A549 (cell line): ENCODE results near the gene PCDH1.

Experiments used
- POLR2AphosphoS2 ChIP-seq: conservative IDR thresholded peaks from 2 replicates; pipeline ENCODE4 v1.6.1; 2012; ENCODE audit warnings: low read length, improper control_type of control experiment, inconsistent platforms
- RFX5 ChIP-seq: fragments of 450-650 bp; IDR thresholded peaks from 2 replicates; pipeline ENCODE4 v1.7.1; 2014; ENCODE audit warnings: antibody characterized with exemption, mild to moderate bottlenecking, moderate library complexity
- TP53 ChIP-seq: fragments of 250-450 bp; sonication (Bioruptor Pico); IDR thresholded peaks from 2 replicates; pipeline ENCODE4 v1.5.0; 2021; ENCODE audit warnings: mild to moderate bottlenecking, moderate library complexity
- TF ChIP-seq, protein P1 (sequence below): fragments of >200 bp; sonication (Bioruptor Twin); formaldehyde crosslinking; IDR thresholded peaks from 3 replicates; pipeline ENCODE4 v1.5.1; 2016

DNA sequence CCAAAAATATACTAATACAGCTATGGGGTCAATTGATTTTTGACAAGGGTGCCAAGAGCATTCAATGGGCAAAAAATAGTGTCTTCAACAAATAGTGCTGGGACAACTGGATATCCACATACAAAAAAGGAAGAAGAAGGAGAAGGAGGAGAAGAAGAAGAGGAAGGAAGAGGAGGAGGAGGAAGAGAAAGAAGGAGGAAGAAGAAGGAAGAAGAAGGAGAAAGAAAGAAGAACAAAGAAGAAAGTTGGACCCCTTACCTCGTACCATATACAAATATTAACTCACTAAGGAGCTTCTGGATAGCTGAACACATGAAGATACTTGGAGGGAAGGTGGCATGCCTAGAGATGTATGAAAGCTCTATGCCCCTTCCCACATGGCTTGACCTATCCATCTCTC, 28.3 kb upstream of the PCDH1 start:
- TF ChIP-seq POLR2AphosphoS2: no peak
- no peak for TF ChIP-seq TP53 (CRISPR knock-in tag)
- TF ChIP-seq, protein P1, sequence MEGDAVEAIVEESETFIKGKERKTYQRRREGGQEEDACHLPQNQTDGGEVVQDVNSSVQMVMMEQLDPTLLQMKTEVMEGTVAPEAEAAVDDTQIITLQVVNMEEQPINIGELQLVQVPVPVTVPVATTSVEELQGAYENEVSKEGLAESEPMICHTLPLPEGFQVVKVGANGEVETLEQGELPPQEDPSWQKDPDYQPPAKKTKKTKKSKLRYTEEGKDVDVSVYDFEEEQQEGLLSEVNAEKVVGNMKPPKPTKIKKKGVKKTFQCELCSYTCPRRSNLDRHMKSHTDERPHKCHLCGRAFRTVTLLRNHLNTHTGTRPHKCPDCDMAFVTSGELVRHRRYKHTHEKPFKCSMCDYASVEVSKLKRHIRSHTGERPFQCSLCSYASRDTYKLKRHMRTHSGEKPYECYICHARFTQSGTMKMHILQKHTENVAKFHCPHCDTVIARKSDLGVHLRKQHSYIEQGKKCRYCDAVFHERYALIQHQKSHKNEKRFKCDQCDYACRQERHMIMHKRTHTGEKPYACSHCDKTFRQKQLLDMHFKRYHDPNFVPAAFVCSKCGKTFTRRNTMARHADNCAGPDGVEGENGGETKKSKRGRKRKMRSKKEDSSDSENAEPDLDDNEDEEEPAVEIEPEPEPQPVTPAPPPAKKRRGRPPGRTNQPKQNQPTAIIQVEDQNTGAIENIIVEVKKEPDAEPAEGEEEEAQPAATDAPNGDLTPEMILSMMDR: no peak
- TF ChIP-seq RFX5: no peak
